ENCODE data around the gene AFF1.
"Not testable (repeated sequence)": the region's sequence is repeated elsewhere in the genome, so short reads cannot be mapped to it uniquely, and the experiment has no call there.

The AFF1 gene

GRCh38 chr4:87076690-87077358 is 142.0 kb downstream of the AFF1 start:
- no peak for DNase-seq (ENCODE audit: low spot score)
- no peak for FAIRE-seq

- FAIRE-seq (no peak), DNase-seq (ENCODE audit: low spot score) (no peak)
Observed at GRCh38 chr4:87077914-87078585, 143.2 kb downstream of the AFF1 start.

- DNase-seq (ENCODE audit: low spot score) = no peak
- FAIRE-seq = no peak
Observed at GRCh38 chr4:87078987-87079486, 144.2 kb downstream of the AFF1 start.

- FAIRE-seq (no peak), DNase-seq (ENCODE audit: low spot score) (no peak)
Observed at GRCh38 chr4:87079967-87080366, 145.2 kb downstream of the AFF1 start.

GRCh38 chr4:87080462-87080861 is 145.7 kb downstream of the AFF1 start:
- FAIRE-seq = no peak
- no peak for DNase-seq (ENCODE audit: low spot score)

GRCh38 chr4:87081826-87082225 is 147.0 kb downstream of the AFF1 start:
- no peak for FAIRE-seq
- DNase-seq (ENCODE audit: low spot score) = no peak

GRCh38 chr4:87085732-87086131 is 150.9 kb downstream of the AFF1 start:
- DNase-seq (ENCODE audit: low spot score); FAIRE-seq: not testable (repeated sequence)

GRCh38 chr4:87086143-87086805 is 151.5 kb downstream of the AFF1 start:
- FAIRE-seq (no peak), DNase-seq (ENCODE audit: low spot score) (no peak)

- DNase-seq (ENCODE audit: low spot score) = no peak
- FAIRE-seq = no peak
Observed at GRCh38 chr4:87087015-87087414, 152.2 kb downstream of the AFF1 start.

- DNase-seq (ENCODE audit: low spot score) (no peak), FAIRE-seq (no peak)
Observed at GRCh38 chr4:87087420-87087819, 152.6 kb downstream of the AFF1 start.

GRCh38 chr4:87088186-87088585 is 153.4 kb downstream of the AFF1 start:
- DNase-seq (ENCODE audit: low spot score) = no peak
- FAIRE-seq = no peak

GRCh38 chr4:87089368-87089767 is 154.6 kb downstream of the AFF1 start:
- DNase-seq (ENCODE audit: low spot score) (no peak), FAIRE-seq (no peak)

- FAIRE-seq (no peak), DNase-seq (ENCODE audit: low spot score) (no peak)
Observed at GRCh38 chr4:87090305-87090704, 155.5 kb downstream of the AFF1 start.

GRCh38 chr4:87092389-87093141 is 157.8 kb downstream of the AFF1 start:
- FAIRE-seq = peak; percentile 27

GRCh38 chr4:87093443-87094123 is 158.8 kb downstream of the AFF1 start:
- DNase-seq (ENCODE audit: low spot score) (peak; percentile 44), FAIRE-seq (no peak)

More at GRCh38 chr4:87092389-87093141, 157.8 kb downstream of the AFF1 start:
- DNase-seq (ENCODE audit: low spot score) = peak; percentile 88

GRCh38 chr4:87097075-87097474 is 162.3 kb downstream of the AFF1 start:
- DNase-seq (ENCODE audit: low spot score) = no peak
- FAIRE-seq = no peak

- DNase-seq (ENCODE audit: low spot score) (no peak), FAIRE-seq (no peak)
Observed at GRCh38 chr4:87100168-87100567, 165.4 kb downstream of the AFF1 start.

- DNase-seq (ENCODE audit: low spot score) = no peak
- FAIRE-seq = no peak
Observed at GRCh38 chr4:87101543-87102199, 166.9 kb downstream of the AFF1 start.

- no peak for DNase-seq (ENCODE audit: low spot score)
- no peak for FAIRE-seq
Observed at GRCh38 chr4:87103086-87103485, 168.3 kb downstream of the AFF1 start.

- no peak for FAIRE-seq
- peak; percentile 18 for DNase-seq (ENCODE audit: low spot score)
Observed at GRCh38 chr4:87103691-87104187, 168.9 kb downstream of the AFF1 start.

Measured in urothelium cell line (cell line).